Cardiac fibroblast (primary cell): ENCODE measurements around the gene PLA2G2E.
"Not testable (repeated sequence)": the region's sequence is repeated elsewhere in the genome, so short reads cannot be mapped to it uniquely, and the experiment has no call there.

Experiments used
- DNase-seq, 2 donors: peaks; one replicate each; pipeline versions ENCODE4 v3.0.0 to v3.0.0-alpha.2; 2010; ENCODE audit warnings: low read depth in 2 of 2
- H3K4me3 ChIP-seq, 2 donors: replicated peaks in 1 of 2; 1 replicate in 1 of 2; 2 replicates in 1 of 2; pipeline ENCODE4 v1.5.1; 2011; ENCODE audit warnings: low read depth in 2 of 2, low read length in 2 of 2, mild to moderate bottlenecking in 2 of 2, moderate library complexity in 1 of 2
- CTCF ChIP-seq: IDR thresholded peaks from one replicate; pipeline ENCODE4 v1.5.1; 2011; ENCODE audit warnings: low read depth, mild to moderate bottlenecking, low read length, inconsistent platforms

Gene PLA2G2E

GRCh38 chr1:19892129-19892528 lies 31.3 kb downstream of the PLA2G2E start:
- H3K4me3 ChIP-seq: no peak overlapping the region
- no peak for DNase-seq
- no peak for TF ChIP-seq CTCF

GRCh38 chr1:19889656-19890055 lies 33.8 kb downstream of the PLA2G2E start:
- H3K4me3 ChIP-seq: no peak overlapping the region
- no peak for TF ChIP-seq CTCF
- peak in 1 of 2 donors; percentile 13 for DNase-seq

GRCh38 chr1:19888112-19888511 lies 35.3 kb downstream of the PLA2G2E start:
- no peak for TF ChIP-seq CTCF
- DNase-seq: no peak

GRCh38 chr1:19885821-19886220 lies 37.6 kb downstream of the PLA2G2E start:
- no peak for TF ChIP-seq CTCF
- H3K4me3 ChIP-seq: no peak overlapping the region
- DNase-seq: peak; percentile 35 to 37

More at GRCh38 chr1:19888112-19888511, 35.3 kb downstream of the PLA2G2E start:
- no peak overlapping the region for H3K4me3 ChIP-seq

- TF ChIP-seq CTCF: no peak
- no peak for DNase-seq
- H3K4me3 ChIP-seq: no peak overlapping the region
These were observed 39.1 kb downstream of the PLA2G2E start for GRCh38 chr1:19884312-19884711.

- DNase-seq: peak; percentile 98
- TF ChIP-seq CTCF: peak; percentile 90
- H3K4me3 ChIP-seq: peak within 1 kb of the TSS; percentile 72 to 80
These were observed 41.0 kb downstream of the PLA2G2E start, which contains the start of gene OTUD3 for GRCh38 chr1:19882111-19883071. OTUD3 (plus strand) TSS chr1:19882395; CDS start chr1:19882514, 119 bp downstream.

GRCh38 chr1:19880841-19881240 lies 42.6 kb downstream of the PLA2G2E start:
- H3K4me3 ChIP-seq, DNase-seq: not testable (repeated sequence)
